Stomach (tissue), 9 donors: Measurements from ENCODE around the gene RENBP. TPM values are rescaled to one million over a fixed set of nuclear protein-coding genes. Genes with fewer than 3 reads are reported as not detected.
A peak's percentile ranks its signal among the peaks of the same experiment; 100 is the strongest.

ENCODE experiments used
- DNase-seq, 2 donors: peaks; one replicate each; pipeline versions ENCODE4 v3.0.0 to v3.0.0-alpha.2; 2013 to 2019
- H3K27ac ChIP-seq, 5 donors: fragments of 200-600 bp in 4 of 5; sonication (generic) in 4 of 5; one replicate each; pipeline ENCODE4 v1.5.1; 2013 to 2019; ENCODE audit warnings: mild to moderate bottlenecking in 1 of 5, moderate library complexity in 1 of 5
- H3K27me3 ChIP-seq, 3 donors: fragments of 200-600 bp; sonication (generic); one replicate each; pipeline ENCODE4 v1.5.1; 2017 to 2019; ENCODE audit warnings: mixed run types in 1 of 3
- H3K36me3 ChIP-seq, 4 donors: fragments of 200-600 bp; sonication (generic); 1 replicate in 3 of 4; 2 replicates in 1 of 4; pipeline ENCODE4 v1.5.1; 2016 to 2019
- H3K4me1 ChIP-seq, 4 donors: fragments of 200-600 bp; sonication (generic); one replicate each; pipeline ENCODE4 v1.5.1; 2016 to 2019
- H3K4me3 ChIP-seq, 4 donors: fragments of 200-600 bp; sonication (generic) in 3 of 4; one replicate each; pipeline ENCODE4 v1.5.1; 2016 to 2019; ENCODE audit warnings: mild to moderate bottlenecking in 1 of 4
- H3K9me3 ChIP-seq, 4 donors: fragments of 200-600 bp; sonication (generic); one replicate each; pipeline ENCODE4 v1.5.1; 2016 to 2019
- CTCF ChIP-seq, 7 experiments: fragments of 450-650 bp in 4 of 7; fragments of 200-600 bp in 3 of 7; sonication (generic) in 3 of 7; IDR thresholded peaks; one replicate each; pipeline ENCODE4 v1.5.1; 2016 to 2019; ENCODE audit warnings: antibody characterized with exemption in 7 of 7, control low read depth in 2 of 7, mild to moderate bottlenecking in 1 of 7
- EP300 ChIP-seq: sonication (generic); formaldehyde crosslinking; IDR thresholded peaks from one replicate; pipeline ENCODE4 v1.6.1; 2017; ENCODE audit warnings: antibody characterized with exemption
- POLR2A ChIP-seq, 4 donors: fragments of 450-650 bp; IDR thresholded peaks; one replicate each; pipeline ENCODE4 v1.6.1; 2016; ENCODE audit warnings: antibody characterized with exemption in 4 of 4, control low read depth in 2 of 4, mild to moderate bottlenecking in 1 of 4, moderate library complexity in 1 of 4
- POLR2AphosphoS5 ChIP-seq, 3 donors: sonication (generic); formaldehyde crosslinking; IDR thresholded peaks; one replicate each; pipeline ENCODE4 v1.6.1; 2016; ENCODE audit warnings: antibody characterized with exemption in 3 of 3
- WGBS, 5 donors: extraction: QIAGEN DNeasy Blood & Tissue Kit in 3 of 5; methylation state at CpG; one replicate each; pipeline versions ENCODE4 v1.1.5 to v1.1.7; 2013 to 2018; 5-methylcytosine and 5-hydroxymethylcytosine counted together
- intact Hi-C: fragments of 100-400 bp; cut with DNase I; formaldehyde crosslinking; loops from one replicate; pipeline ENCODE4 v1.15.1; 2023; ENCODE audit warnings: low total_unique reads
- polyA plus RNA-seq, 3 donors: library from polyadenylated mRNA; stranded (reverse); fragments of 200-250 nt; gene quantifications; one replicate each; pipeline ENCODE4 v1.2.3, GENCODE V29; 2013
- total RNA-seq, 5 donors: library from RNA; depleted of rRNA; stranded (reverse); fragments of >200 nt; gene quantifications; one replicate each; pipeline versions ENCODE4 v1.1.0 to v1.2.3, GENCODE V29; 2014 to 2016
- donor health status: healthy with polysubstance abuse.
- donor health status: Bipolar disorder and iron deficiency.
- donor health status: healthy.

The RENBP gene
- total and polyA plus RNA-seq, 8 donors = 2.3 to 12.7 (median 8.1) TPM; not detected in 3

- WGBS, 5 donors = 42 to 76% (median 56%) methylated on average over 9 to 14 of the region's 14 CpGs
- TF ChIP-seq EP300 (no peak), POLR2AphosphoS5 (IDR thresholded peaks at IDR 0.05) (no peak), POLR2A (IDR thresholded peaks at IDR 0.05) (no peak), CTCF (IDR thresholded peaks at IDR 0.05) (no peak)
- DNase-seq = no peak
- peaks cover 13 to 25% (median 24%) of the 10 kb centered on the region in 4 donors for H3K36me3 ChIP-seq
- no peaks in the 10 kb centered on the region for H3K27me3 ChIP-seq
- H3K27ac ChIP-seq = peak overlapping the region in 4 of 5 donors; percentile 99
- no peaks in the 10 kb centered on the region for H3K9me3 ChIP-seq
- intact Hi-C loops = no loop called here
- peak overlapping the region in 2 of 4 donors; percentile 88 to 90 for H3K4me3 ChIP-seq
- H3K4me1 ChIP-seq = peaks cover 34 to 59% (median 50%) of the 10 kb centered on the region in 4 donors
These were observed 22.5 kb upstream of the RENBP start for GRCh38 chrX:153966841-153967535.

GRCh38 chrX:153966283-153966688 is 21.8 kb upstream of the RENBP start:
- peak overlapping the region in 3 of 5 donors; percentile 99 for H3K27ac ChIP-seq
- H3K36me3 ChIP-seq = peaks cover 20 to 32% (median 31%) of the 10 kb centered on the region in 4 donors
- 36 to 69% (median 60%) methylated on average over 8 to 15 of the region's 15 CpGs for WGBS, 5 donors
- peak in 1 of 2 donors; percentile 60 for DNase-seq
- peaks cover 34 to 59% (median 50%) of the 10 kb centered on the region in 4 donors for H3K4me1 ChIP-seq
- no peaks in the 10 kb centered on the region for H3K27me3 ChIP-seq
- no peaks in the 10 kb centered on the region for H3K9me3 ChIP-seq
- TF ChIP-seq EP300 = no peak
- no peak for TF ChIP-seq POLR2A (IDR thresholded peaks at IDR 0.05)
- no peak for TF ChIP-seq POLR2AphosphoS5 (IDR thresholded peaks at IDR 0.05)
- TF ChIP-seq CTCF (IDR thresholded peaks at IDR 0.05) = no peak
- intact Hi-C loops = no loop called here
- peak overlapping the region in 1 of 4 donors; percentile 90 for H3K4me3 ChIP-seq

GRCh38 chrX:153965406-153965805 is 21.0 kb upstream of the RENBP start:
- Histone ChIP-seq H3K4me3 (no peak overlapping the region), H3K9me3 (no peaks in the 10 kb centered on the region), H3K27me3 (no peaks in the 10 kb centered on the region), H3K4me1 (peaks cover 34 to 59% (median 48%) of the 10 kb centered on the region in 4 donors), H3K27ac (peak overlapping the region in 2 of 5 donors; percentile 99), H3K36me3 (peaks cover 25 to 41% (median 40%) of the 10 kb centered on the region in 4 donors)
- no peak for DNase-seq
- no peak for TF ChIP-seq POLR2A (IDR thresholded peaks at IDR 0.05)
- no peak for TF ChIP-seq CTCF (IDR thresholded peaks at IDR 0.05)
- no peak for TF ChIP-seq EP300
- TF ChIP-seq POLR2AphosphoS5 (IDR thresholded peaks at IDR 0.05) = no peak
- intact Hi-C loops = no loop called here
- 75 to 92% (median 85%) methylated on average over 2 to 5 of the region's 5 CpGs for WGBS, 5 donors

DNA sequence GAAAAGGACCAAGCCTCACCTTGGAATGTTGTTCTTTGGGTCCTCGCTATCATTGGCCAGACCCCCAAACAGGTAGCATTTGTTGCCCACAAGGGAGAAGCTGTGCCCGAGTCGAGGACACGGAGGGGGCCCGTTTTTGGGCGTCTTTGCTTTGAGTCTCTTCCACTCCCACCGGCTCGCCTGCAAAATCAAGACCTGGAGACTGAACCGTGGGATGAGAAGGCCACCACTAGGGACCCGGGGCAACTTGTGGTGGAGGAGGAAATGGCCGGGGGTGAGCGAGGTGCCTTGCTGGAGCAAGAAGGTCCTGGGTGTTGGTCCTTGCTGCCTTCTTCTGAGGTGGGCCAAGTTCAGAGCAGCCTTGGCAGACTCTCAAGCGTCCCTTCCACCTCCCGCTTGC is 19.7 kb upstream of the RENBP start:
- intact Hi-C loops = no loop called here
- no peaks in the 10 kb centered on the region for H3K9me3 ChIP-seq
- 88 to 100% (median 89%) methylated on average over 2 to 14 of the region's 14 CpGs for WGBS, 5 donors
- no peak for TF ChIP-seq CTCF (IDR thresholded peaks at IDR 0.05)
- no peak for TF ChIP-seq EP300
- no peak for TF ChIP-seq POLR2A (IDR thresholded peaks at IDR 0.05)
- no peak for TF ChIP-seq POLR2AphosphoS5 (IDR thresholded peaks at IDR 0.05)
- peaks cover 31 to 50% (median 39%) of the 10 kb centered on the region in 4 donors for H3K4me1 ChIP-seq
- H3K4me3 ChIP-seq = no peak overlapping the region
- no peak for DNase-seq
- peaks cover 0 to 5% (median 0%) of the 10 kb centered on the region in 3 donors for H3K27me3 ChIP-seq
- H3K27ac ChIP-seq = no peak overlapping the region
- H3K36me3 ChIP-seq = peaks cover 36 to 54% (median 53%) of the 10 kb centered on the region in 4 donors
